Epithelial cell of esophagus (primary cell): ENCODE results near the gene SETD1A.

Experiments
- DNase-seq: peaks from one replicate; pipeline ENCODE4 v3.0.0; 2010; ENCODE audit warnings: low read depth
- H3K4me3 ChIP-seq: 2 replicates; pipeline ENCODE4 v1.5.1; 2011; ENCODE audit warnings: mild to moderate bottlenecking, low read length, control low read depth
- CTCF ChIP-seq: IDR thresholded peaks from 2 replicates; pipeline ENCODE4 v1.5.1; 2011; ENCODE audit warnings: low read depth, mild to moderate bottlenecking, low read length, control low read depth, inconsistent platforms; ENCODE audit not compliant: insufficient read depth; ENCODE audit errors: missing control alignments

SETD1A gene

GRCh38 chr16:30949650-30950515, 7.7 kb upstream of the SETD1A start:
- TF ChIP-seq CTCF = peak; percentile 17
- DNase-seq = peak; percentile 96
- H3K4me3 ChIP-seq = peak overlapping the region; percentile 85

- peak overlapping the region; percentile 85 for H3K4me3 ChIP-seq
- TF ChIP-seq CTCF = no peak
- no peak for DNase-seq
Measured at GRCh38 chr16:30950516-30951065, 7.0 kb upstream of the SETD1A start.

- no peak for TF ChIP-seq CTCF
- no peak for DNase-seq
- no peak overlapping the region for H3K4me3 ChIP-seq
Measured at GRCh38 chr16:30951193-30951592, 6.4 kb upstream of the SETD1A start.

- DNase-seq = no peak
- TF ChIP-seq CTCF = no peak
- H3K4me3 ChIP-seq = no peak overlapping the region
Measured at GRCh38 chr16:30951750-30952149, 5.8 kb upstream of the SETD1A start.

GRCh38 chr16:30953111-30953510, 4.4 kb upstream of the SETD1A start:
- no peak overlapping the region for H3K4me3 ChIP-seq
- no peak for TF ChIP-seq CTCF
- DNase-seq = no peak

- TF ChIP-seq CTCF = peak; percentile 75
- H3K4me3 ChIP-seq = no peak overlapping the region
- peak; percentile 78 for DNase-seq
Measured at GRCh38 chr16:30953511-30954124, 3.9 kb upstream of the SETD1A start.

GRCh38 chr16:30954993-30955392, 2.6 kb upstream of the SETD1A start:
- TF ChIP-seq CTCF = no peak

More at GRCh38 chr16:30954993-30955392, 2.6 kb upstream of the SETD1A start:
- H3K4me3 ChIP-seq = no peak overlapping the region
- DNase-seq = no peak
